Osteoblast (primary cell): ENCODE measurements around the gene KMT5B. TPM values are rescaled to one million over a fixed set of nuclear protein-coding genes. Genes with fewer than 3 reads are reported as not detected.

Experiments used
- DNase-seq: peaks from one replicate; pipeline ENCODE4 v3.0.0; 2011; ENCODE audit warnings: low spot score, mixed read lengths; ENCODE audit not compliant: insufficient read length; ENCODE audit errors: missing footprints
- H2AFZ ChIP-seq: 2 replicates; pipeline ENCODE4 v1.6.0; 2011; ENCODE audit warnings: mild to moderate bottlenecking, low read length
- H3K27ac ChIP-seq: 2 replicates; pipeline ENCODE4 v1.5.1; 2011; ENCODE audit warnings: mild to moderate bottlenecking, low read depth, low read length, moderate library complexity
- H3K27me3 ChIP-seq: 2 replicates; pipeline ENCODE4 v1.6.0; 2012; ENCODE audit warnings: mild to moderate bottlenecking, control low read depth, inconsistent platforms, low read length, moderate library complexity; ENCODE audit not compliant: insufficient read depth
- H3K36me3 ChIP-seq: 2 replicates; pipeline ENCODE4 v1.5.1; 2011; ENCODE audit warnings: mild to moderate bottlenecking, low read length, control low read depth, moderate library complexity; ENCODE audit not compliant: insufficient read depth
- H3K4me1 ChIP-seq: 2 replicates; pipeline ENCODE4 v1.5.1; 2011; ENCODE audit warnings: mild to moderate bottlenecking, low read length, control low read depth, moderate library complexity; ENCODE audit not compliant: insufficient read depth
- H3K4me2 ChIP-seq: 2 replicates; pipeline ENCODE4 v1.6.0; 2011; ENCODE audit warnings: mild to moderate bottlenecking, low read length; ENCODE audit not compliant: insufficient read depth
- H3K4me3 ChIP-seq: fragments of 200-600 bp; sonication (generic); 3 replicates; pipeline ENCODE4 v1.5.1; 2012; ENCODE audit warnings: mild to moderate bottlenecking, low read length, inconsistent platforms; ENCODE audit not compliant: insufficient read depth
- H3K79me2 ChIP-seq: 2 replicates; pipeline ENCODE4 v1.6.0; 2012; ENCODE audit warnings: mild to moderate bottlenecking, low read length, control low read depth, inconsistent platforms; ENCODE audit not compliant: insufficient read depth
- H3K9me3 ChIP-seq: 2 replicates; pipeline ENCODE4 v1.5.1; 2011; ENCODE audit warnings: low read depth, low read length, control low read depth
- H4K20me1 ChIP-seq: 2 replicates; pipeline ENCODE4 v1.6.0; 2012; ENCODE audit warnings: mild to moderate bottlenecking, low read length, control low read depth; ENCODE audit not compliant: insufficient read depth
- CTCF ChIP-seq: IDR thresholded peaks from 2 replicates; pipeline ENCODE4 v1.5.1; 2011; ENCODE audit warnings: mild to moderate bottlenecking, low read depth, low read length, moderate library complexity; ENCODE audit errors: extremely low read depth
- total RNA-seq: library from RNA; depleted of rRNA; stranded (reverse); fragments of >200 nt; gene quantifications from 2 replicates; pipeline ENCODE4 v1.2.3, GENCODE V29; 2012

KMT5B gene
- total RNA-seq, 1 donor = 27.1 TPM

- no peak overlapping the region for H3K4me3 ChIP-seq
- no peaks in the 10 kb centered on the region for H3K4me1 ChIP-seq
- H3K36me3 ChIP-seq = no peaks in the 10 kb centered on the region
- peak overlapping the region; percentile 65 for H2AFZ ChIP-seq
- no peak overlapping the region for H3K4me2 ChIP-seq
- H3K27ac ChIP-seq = no peak overlapping the region
- H3K27me3 ChIP-seq = no peaks in the 10 kb centered on the region
- DNase-seq = no peak
- H3K79me2 ChIP-seq = no peaks in the 10 kb centered on the region
- H3K9me3 ChIP-seq = no peaks in the 10 kb centered on the region
- no peaks in the 10 kb centered on the region for H4K20me1 ChIP-seq
- no peak for TF ChIP-seq CTCF
These were observed 71.1 kb downstream of the KMT5B start for GRCh38 chr11:68142028-68142412.

- no peak overlapping the region for H3K4me3 ChIP-seq
- no peak for DNase-seq
- no peaks in the 10 kb centered on the region for H3K36me3 ChIP-seq
- H2AFZ ChIP-seq = no peak overlapping the region
- no peak for TF ChIP-seq CTCF
- no peaks in the 10 kb centered on the region for H4K20me1 ChIP-seq
- H3K27ac ChIP-seq = no peak overlapping the region
- H3K4me2 ChIP-seq = no peak overlapping the region
- H3K79me2 ChIP-seq = no peaks in the 10 kb centered on the region
- no peaks in the 10 kb centered on the region for H3K4me1 ChIP-seq
- no peaks in the 10 kb centered on the region for H3K9me3 ChIP-seq
- H3K27me3 ChIP-seq = no peaks in the 10 kb centered on the region
These were observed 71.7 kb downstream of the KMT5B start for GRCh38 chr11:68141246-68142027.

- Histone ChIP-seq H3K4me1 (no peaks in the 10 kb centered on the region), H2AFZ (no peak overlapping the region), H3K79me2 (no peaks in the 10 kb centered on the region), H3K9me3 (no peaks in the 10 kb centered on the region), H3K4me2 (no peak overlapping the region), H3K4me3 (no peak overlapping the region), H3K27ac (no peak overlapping the region), H4K20me1 (no peaks in the 10 kb centered on the region), H3K27me3 (no peaks in the 10 kb centered on the region), H3K36me3 (no peaks in the 10 kb centered on the region)
- DNase-seq = no peak
- TF ChIP-seq CTCF = no peak
These were observed 72.4 kb downstream of the KMT5B start for GRCh38 chr11:68140496-68141245.

- Histone ChIP-seq H3K4me3 (peak overlapping the region; percentile 46), H3K4me1 (no peaks in the 10 kb centered on the region), H3K4me2 (peak overlapping the region; percentile 43), H3K79me2 (no peaks in the 10 kb centered on the region), H4K20me1 (no peaks in the 10 kb centered on the region), H3K27ac (no peak overlapping the region), H3K9me3 (peaks cover 2% of the 10 kb centered on the region), H3K27me3 (no peaks in the 10 kb centered on the region), H3K36me3 (no peaks in the 10 kb centered on the region), H2AFZ (peak overlapping the region; percentile 59)
- TF ChIP-seq CTCF = no peak
- DNase-seq = no peak
These were observed 74.9 kb downstream of the KMT5B start for GRCh38 chr11:68138237-68138636.
